HepG2 (cell line): ENCODE results near the gene HIPK2. TPM values are rescaled to one million over a fixed set of nuclear protein-coding genes. Genes with fewer than 3 reads are reported as not detected.

Experiments used
- ATAC-seq: fragments of 200-7000 bp; cut with Tn5 transposase; 3 replicates; pipeline ENCODE4 v1.9.1; 2020; ENCODE audit warnings: mild to moderate bottlenecking, moderate library complexity
- BruUV-seq: library from RNA; stranded (reverse); fragments of 400-500 nt; replicated peaks from 2 replicates; lab custom pipeline; 2021; lab: Mats Ljungman, UMichigan
- CTCF ChIA-PET: fragments of 300-600 bp; formaldehyde crosslinking; extraction: SDS; loops from one replicate; lab custom pipeline; 2021; ENCODE audit warnings: low total read pairs, inconsistent platforms, low intra/inter-chr PET ratio; lab: Yijun Ruan, JAX
- POLR2A ChIA-PET: fragments of 350-600 bp; sonication (Branson Sonifier 250); formaldehyde crosslinking; loops from one replicate; lab custom pipeline; 2020; ENCODE audit warnings: antibody characterized with exemption, inconsistent platforms; lab: Yijun Ruan, JAX
- DNase-seq: peaks from one replicate; pipeline ENCODE4 v3.0.0-alpha.2; 2015; ENCODE audit warnings: low spot score
- FAIRE-seq: peaks from 3 replicates; lab custom pipeline; 2011; peaks lifted over from hg19 to GRCh38; lab: Jason Lieb, UNC
- H2AFZ ChIP-seq: one replicate; pipeline ENCODE4 v1.6.1; 2011; ENCODE audit warnings: low read length, inconsistent platforms
- H3K27ac ChIP-seq: fragments of 300-600 bp; 3 replicates; pipeline ENCODE4 v1.8.0; 2011; ENCODE audit warnings: mixed run types, mild to moderate bottlenecking, mixed read lengths, low read length, inconsistent platforms; ENCODE audit not compliant: insufficient read depth; ENCODE audit errors: extremely low read length
- H3K27me3 ChIP-seq, 2 experiments: fragments of 200-600 bp in 1 of 2; 2 replicates in 1 of 2; 3 replicates in 1 of 2; pipeline versions ENCODE4 v1.6.0 to v1.8.0; 2011; ENCODE audit warnings: low read length in 2 of 2, mild to moderate bottlenecking in 2 of 2, moderate library complexity in 2 of 2, inconsistent platforms in 1 of 2; ENCODE audit not compliant: insufficient read depth in 2 of 2, control insufficient read depth in 1 of 2
- H3K36me3 ChIP-seq, 2 experiments: fragments of 200-600 bp in 1 of 2; replicated peaks in 1 of 2; 2 replicates in 1 of 2; 3 replicates in 1 of 2; pipeline versions ENCODE4 v1.5.1 to v1.8.0; 2011; ENCODE audit warnings: low read length in 2 of 2, inconsistent platforms in 1 of 2; ENCODE audit not compliant: insufficient read depth in 2 of 2, control insufficient read depth in 1 of 2
- H3K4me1 ChIP-seq: 2 replicates; pipeline ENCODE4 v1.5.1; 2012; ENCODE audit warnings: low read length, inconsistent platforms; ENCODE audit not compliant: insufficient read depth
- H3K4me2 ChIP-seq: 2 replicates; pipeline ENCODE4 v1.6.0; 2011; ENCODE audit warnings: low read depth, low read length, inconsistent platforms
- H3K4me3 ChIP-seq, 3 experiments: fragments of 200-600 bp in 1 of 3; sonication (generic), shearing (Covaris generic) in 1 of 3; replicated peaks in 1 of 3; 2 replicates each; pipeline ENCODE4 v1.5.1; 2011 to 2016; ENCODE audit warnings: low read length in 3 of 3, inconsistent platforms in 2 of 3, low read depth in 2 of 3, mild to moderate bottlenecking in 2 of 3, control low read depth in 1 of 3, mixed read lengths in 1 of 3; ENCODE audit not compliant: insufficient read depth in 1 of 3
- H3K79me2 ChIP-seq: one replicate; pipeline ENCODE4 v1.6.1; 2011; ENCODE audit warnings: low read length, inconsistent platforms; ENCODE audit not compliant: insufficient read depth
- H3K9ac ChIP-seq: 2 replicates; pipeline ENCODE4 v1.6.0; 2011; ENCODE audit warnings: mild to moderate bottlenecking, low read depth, low read length, inconsistent platforms; ENCODE audit not compliant: insufficient read depth
- H3K9me3 ChIP-seq: 2 replicates; pipeline ENCODE4 v1.5.1; 2012; ENCODE audit warnings: mild to moderate bottlenecking, low read length
- H4K20me1 ChIP-seq: 2 replicates; pipeline ENCODE4 v1.6.0; 2011; ENCODE audit warnings: inconsistent platforms, mild to moderate bottlenecking, low read length, moderate library complexity; ENCODE audit not compliant: insufficient read depth
- HNRNPL ChIP-seq: fragments of 200-400 bp; formaldehyde crosslinking; IDR thresholded peaks from 2 replicates; pipeline ENCODE4 v1.6.1; 2017; ENCODE audit warnings: mild to moderate bottlenecking, low read depth, low read length
- KDM5A ChIP-seq: fragments of 200-600 bp; sonication (generic); IDR thresholded peaks from 2 replicates; pipeline ENCODE4 v1.7.0; 2018; ENCODE audit warnings: antibody characterized with exemption, mild to moderate bottlenecking, low read length, borderline replicate concordance
- SRSF1 ChIP-seq: fragments of 200-400 bp; formaldehyde crosslinking; optimal IDR thresholded peaks from 2 replicates; pipeline ENCODE3; 2017; ENCODE audit warnings: mild to moderate bottlenecking, low read depth, low read length, moderate library complexity
- YEATS4 ChIP-seq: sonication (generic); formaldehyde crosslinking; IDR thresholded peaks from 2 replicates; pipeline ENCODE4 v1.4.0; 2020; ENCODE audit warnings: missing genetic modification reagents, borderline replicate concordance
- ZBTB3 ChIP-seq: sonication (generic); formaldehyde crosslinking; IDR thresholded peaks from 2 replicates; pipeline ENCODE4 v1.4.0; 2020; ENCODE audit warnings: low read depth, mild to moderate bottlenecking, moderate library complexity, missing genetic modification reagents, borderline replicate concordance
- ZNF33B ChIP-seq: sonication (generic); formaldehyde crosslinking; IDR thresholded peaks from 2 replicates; pipeline ENCODE4 v1.5.1; 2020; ENCODE audit warnings: mild to moderate bottlenecking, missing genetic modification reagents
- ZNF781 ChIP-seq: sonication (generic); formaldehyde crosslinking; IDR thresholded peaks from 2 replicates; pipeline ENCODE4 v1.5.1; 2020; ENCODE audit warnings: borderline replicate concordance, mild to moderate bottlenecking, missing genetic modification reagents; ENCODE audit errors: not compliant biosample characterization
- WGBS: methylation state at CpG from one replicate; pipeline ENCODE4 v1.1.6; 2017; ENCODE audit warnings: low lambda C conversion rate; 5-methylcytosine and 5-hydroxymethylcytosine counted together
- in situ Hi-C: cut with HindIII; loops from 2 replicates; pipeline ENCODE4 v1.10.0; 2017; ENCODE audit warnings: low pct_unique_long_range_greater_than_20kb; ENCODE audit not compliant: extremely low pct_ligation_motif_present
- intact Hi-C: fragments of 100-400 bp; cut with micrococcal nuclease; formaldehyde crosslinking; loops from one replicate; pipeline ENCODE4 v1.10.0; 2022; ENCODE audit not compliant: unreplicated experiment
- polyA plus RNA-seq, 8 experiments: library from polyadenylated mRNA; depleted of rRNA in 3 of 8; stranded (reverse) in 7 of 8; unstranded in 1 of 8; fragments of >200 nt; fragmentation: Illumina TruSeq in 4 of 8; extraction: Trizol in 4 of 8; gene quantifications; 2 replicates each; pipeline versions ENCODE4 v1.2.1 to v1.2.3, GENCODE V29; 2011 to 2016; ENCODE audit warnings: low read depth in 4 of 8, missing spikeins in 1 of 8, mixed read lengths in 1 of 8; ENCODE audit not compliant: insufficient read depth in 1 of 8
- total RNA-seq, 5 experiments: library from RNA; depleted of rRNA; stranded (reverse); fragments of >200 nt; fragmentation: Illumina TruSeq; extraction: Trizol; gene quantifications; 2 replicates each; pipeline ENCODE4 v1.2.3, GENCODE V29; 2016; ENCODE audit warnings: low read depth in 1 of 5
- TF ChIP-seq, protein P1 (sequence below): conservative IDR thresholded peaks from 2 replicates; pipeline ENCODE4 v1.6.1; 2018; ENCODE audit warnings: missing genetic modification reagents
- TF ChIP-seq, protein P2 (sequence below): sonication (generic); formaldehyde crosslinking; IDR thresholded peaks from 2 replicates; pipeline ENCODE4 v1.5.1; 2020; ENCODE audit warnings: missing genetic modification reagents, mild to moderate bottlenecking, borderline replicate concordance
- TF ChIP-seq, protein P3 (sequence below): sonication (generic); formaldehyde crosslinking; IDR thresholded peaks from 2 replicates; pipeline ENCODE4 v1.9.0; 2021; ENCODE audit warnings: mild to moderate bottlenecking, missing genetic modification reagents
- TF ChIP-seq, protein P4 (sequence below): sonication (generic); formaldehyde crosslinking; IDR thresholded peaks from 2 replicates; pipeline ENCODE4 v1.8.0; 2022; ENCODE audit warnings: missing genetic modification reagents, low read depth, mild to moderate bottlenecking, borderline replicate concordance

The HIPK2 gene
- total and polyA plus RNA-seq, 2 of the 13 experiments (the other 11 are each of a cell fraction or from before 2014, with no cell fraction given), result 14.4 to 20.2 TPM

DNA sequence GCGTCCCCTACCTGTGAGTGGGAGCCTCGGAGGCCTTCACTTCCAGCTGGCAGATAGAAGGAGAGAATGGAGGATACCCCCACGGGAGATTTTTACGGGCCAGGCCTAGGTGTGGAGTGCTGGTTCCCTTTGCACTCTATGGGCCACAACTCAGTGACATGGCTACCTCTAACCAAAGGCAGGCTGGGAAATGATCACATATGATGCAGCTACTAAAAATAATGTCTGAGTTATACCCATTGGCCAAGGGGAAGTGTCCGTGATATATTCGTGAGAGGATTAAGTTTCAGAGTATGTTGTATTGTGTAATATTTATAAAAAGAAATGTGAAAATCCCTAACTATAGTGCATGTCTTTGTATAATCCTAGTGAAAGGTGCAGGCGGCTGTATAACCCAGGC, 13.5 kb upstream of the HIPK2 start (continued):
- TF ChIP-seq ZBTB3 (CRISPR knock-in tag), result no peak
- TF ChIP-seq, protein P1, sequence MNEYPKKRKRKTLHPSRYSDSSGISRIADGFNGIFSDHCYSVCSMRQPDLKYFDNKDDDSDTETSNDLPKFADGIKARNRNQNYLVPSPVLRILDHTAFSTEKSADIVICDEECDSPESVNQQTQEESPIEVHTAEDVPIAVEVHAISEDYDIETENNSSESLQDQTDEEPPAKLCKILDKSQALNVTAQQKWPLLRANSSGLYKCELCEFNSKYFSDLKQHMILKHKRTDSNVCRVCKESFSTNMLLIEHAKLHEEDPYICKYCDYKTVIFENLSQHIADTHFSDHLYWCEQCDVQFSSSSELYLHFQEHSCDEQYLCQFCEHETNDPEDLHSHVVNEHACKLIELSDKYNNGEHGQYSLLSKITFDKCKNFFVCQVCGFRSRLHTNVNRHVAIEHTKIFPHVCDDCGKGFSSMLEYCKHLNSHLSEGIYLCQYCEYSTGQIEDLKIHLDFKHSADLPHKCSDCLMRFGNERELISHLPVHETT, result no peak
- TF ChIP-seq, protein P2, sequence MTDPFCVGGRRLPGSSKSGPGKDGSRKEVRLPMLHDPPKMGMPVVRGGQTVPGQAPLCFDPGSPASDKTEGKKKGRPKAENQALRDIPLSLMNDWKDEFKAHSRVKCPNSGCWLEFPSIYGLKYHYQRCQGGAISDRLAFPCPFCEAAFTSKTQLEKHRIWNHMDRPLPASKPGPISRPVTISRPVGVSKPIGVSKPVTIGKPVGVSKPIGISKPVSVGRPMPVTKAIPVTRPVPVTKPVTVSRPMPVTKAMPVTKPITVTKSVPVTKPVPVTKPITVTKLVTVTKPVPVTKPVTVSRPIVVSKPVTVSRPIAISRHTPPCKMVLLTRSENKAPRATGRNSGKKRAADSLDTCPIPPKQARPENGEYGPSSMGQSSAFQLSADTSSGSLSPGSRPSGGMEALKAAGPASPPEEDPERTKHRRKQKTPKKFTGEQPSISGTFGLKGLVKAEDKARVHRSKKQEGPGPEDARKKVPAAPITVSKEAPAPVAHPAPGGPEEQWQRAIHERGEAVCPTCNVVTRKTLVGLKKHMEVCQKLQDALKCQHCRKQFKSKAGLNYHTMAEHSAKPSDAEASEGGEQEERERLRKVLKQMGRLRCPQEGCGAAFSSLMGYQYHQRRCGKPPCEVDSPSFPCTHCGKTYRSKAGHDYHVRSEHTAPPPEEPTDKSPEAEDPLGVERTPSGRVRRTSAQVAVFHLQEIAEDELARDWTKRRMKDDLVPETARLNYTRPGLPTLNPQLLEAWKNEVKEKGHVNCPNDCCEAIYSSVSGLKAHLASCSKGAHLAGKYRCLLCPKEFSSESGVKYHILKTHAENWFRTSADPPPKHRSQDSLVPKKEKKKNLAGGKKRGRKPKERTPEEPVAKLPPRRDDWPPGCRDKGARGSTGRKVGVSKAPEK (CRISPR knock-in tag), result no peak
- TF ChIP-seq KDM5A, result no peak
- TF ChIP-seq HNRNPL, result no peak

DNA sequence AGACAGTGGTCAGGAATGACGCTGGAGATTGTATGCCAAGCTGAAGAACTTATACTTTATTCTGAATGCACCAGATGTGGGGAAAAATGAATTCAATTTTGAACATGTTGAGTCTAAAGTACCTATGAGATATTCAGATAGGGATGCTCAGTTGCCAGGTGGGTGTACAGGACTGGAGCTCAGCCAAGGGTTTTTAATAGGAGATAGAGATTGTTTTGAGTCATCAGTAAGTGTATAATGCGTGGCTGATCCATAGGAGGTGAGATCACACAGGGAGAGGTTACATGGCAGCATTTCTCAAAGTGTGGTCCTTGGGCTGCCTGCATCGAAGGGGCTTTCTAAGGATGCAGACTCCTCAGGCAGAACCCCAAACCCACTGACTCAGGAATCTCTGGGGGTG, 6.8 kb upstream of the HIPK2 start:
- in situ Hi-C loops, result no loop called here
- CTCF ChIA-PET, result no interaction called here
- TF ChIP-seq, protein P3, sequence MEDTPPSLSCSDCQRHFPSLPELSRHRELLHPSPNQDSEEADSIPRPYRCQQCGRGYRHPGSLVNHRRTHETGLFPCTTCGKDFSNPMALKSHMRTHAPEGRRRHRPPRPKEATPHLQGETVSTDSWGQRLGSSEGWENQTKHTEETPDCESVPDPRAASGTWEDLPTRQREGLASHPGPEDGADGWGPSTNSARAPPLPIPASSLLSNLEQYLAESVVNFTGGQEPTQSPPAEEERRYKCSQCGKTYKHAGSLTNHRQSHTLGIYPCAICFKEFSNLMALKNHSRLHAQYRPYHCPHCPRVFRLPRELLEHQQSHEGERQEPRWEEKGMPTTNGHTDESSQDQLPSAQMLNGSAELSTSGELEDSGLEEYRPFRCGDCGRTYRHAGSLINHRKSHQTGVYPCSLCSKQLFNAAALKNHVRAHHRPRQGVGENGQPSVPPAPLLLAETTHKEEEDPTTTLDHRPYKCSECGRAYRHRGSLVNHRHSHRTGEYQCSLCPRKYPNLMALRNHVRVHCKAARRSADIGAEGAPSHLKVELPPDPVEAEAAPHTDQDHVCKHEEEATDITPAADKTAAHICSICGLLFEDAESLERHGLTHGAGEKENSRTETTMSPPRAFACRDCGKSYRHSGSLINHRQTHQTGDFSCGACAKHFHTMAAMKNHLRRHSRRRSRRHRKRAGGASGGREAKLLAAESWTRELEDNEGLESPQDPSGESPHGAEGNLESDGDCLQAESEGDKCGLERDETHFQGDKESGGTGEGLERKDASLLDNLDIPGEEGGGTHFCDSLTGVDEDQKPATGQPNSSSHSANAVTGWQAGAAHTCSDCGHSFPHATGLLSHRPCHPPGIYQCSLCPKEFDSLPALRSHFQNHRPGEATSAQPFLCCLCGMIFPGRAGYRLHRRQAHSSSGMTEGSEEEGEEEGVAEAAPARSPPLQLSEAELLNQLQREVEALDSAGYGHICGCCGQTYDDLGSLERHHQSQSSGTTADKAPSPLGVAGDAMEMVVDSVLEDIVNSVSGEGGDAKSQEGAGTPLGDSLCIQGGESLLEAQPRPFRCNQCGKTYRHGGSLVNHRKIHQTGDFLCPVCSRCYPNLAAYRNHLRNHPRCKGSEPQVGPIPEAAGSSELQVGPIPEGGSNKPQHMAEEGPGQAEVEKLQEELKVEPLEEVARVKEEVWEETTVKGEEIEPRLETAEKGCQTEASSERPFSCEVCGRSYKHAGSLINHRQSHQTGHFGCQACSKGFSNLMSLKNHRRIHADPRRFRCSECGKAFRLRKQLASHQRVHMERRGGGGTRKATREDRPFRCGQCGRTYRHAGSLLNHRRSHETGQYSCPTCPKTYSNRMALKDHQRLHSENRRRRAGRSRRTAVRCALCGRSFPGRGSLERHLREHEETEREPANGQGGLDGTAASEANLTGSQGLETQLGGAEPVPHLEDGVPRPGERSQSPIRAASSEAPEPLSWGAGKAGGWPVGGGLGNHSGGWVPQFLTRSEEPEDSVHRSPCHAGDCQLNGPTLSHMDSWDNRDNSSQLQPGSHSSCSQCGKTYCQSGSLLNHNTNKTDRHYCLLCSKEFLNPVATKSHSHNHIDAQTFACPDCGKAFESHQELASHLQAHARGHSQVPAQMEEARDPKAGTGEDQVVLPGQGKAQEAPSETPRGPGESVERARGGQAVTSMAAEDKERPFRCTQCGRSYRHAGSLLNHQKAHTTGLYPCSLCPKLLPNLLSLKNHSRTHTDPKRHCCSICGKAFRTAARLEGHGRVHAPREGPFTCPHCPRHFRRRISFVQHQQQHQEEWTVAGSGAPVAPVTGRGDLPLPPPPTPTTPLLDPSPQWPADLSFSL (CRISPR knock-in tag), result no peak
- TF ChIP-seq ZNF781 (CRISPR knock-in tag) (no peak), SRSF1 (no peak), ZNF33B (CRISPR knock-in tag) (no peak), YEATS4 (CRISPR knock-in tag) (no peak)
- TF ChIP-seq, protein P4, sequence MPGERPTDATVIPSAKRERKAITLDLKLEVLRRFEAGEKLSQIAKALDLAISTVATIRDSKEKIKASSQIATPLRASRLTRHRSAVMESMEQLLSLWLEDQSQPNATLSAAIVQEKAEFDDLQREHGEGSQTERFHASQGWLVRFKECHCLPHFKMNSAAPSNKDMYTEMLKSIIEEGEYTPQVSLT (CRISPR knock-in tag), result no peak

More for the DNA sequence above, 6.8 kb upstream of the HIPK2 start:
- H4K20me1 ChIP-seq, result no peaks in the 10 kb centered on the region
- H3K4me2 ChIP-seq, result no peak overlapping the region
- no peaks in the 10 kb centered on the region for H3K9me3 ChIP-seq
- H3K4me3 ChIP-seq, result no peak overlapping the region
- DNase-seq (no peak), ATAC-seq (no peak), FAIRE-seq (no peak)
- 0 out of 5 replicates have a peak, but pooled peaks cover 1 to 2% of the 10 kb centered on the region in 2 experiments for H3K36me3 ChIP-seq
- POLR2A ChIA-PET, result interaction anchor here (1.2 kb wide), 1 partner anchor 43 kb away, joined by 3 read pairs; no protein-coding TSS in a partner anchor
- no peaks in the 10 kb centered on the region for H3K27me3 ChIP-seq
- H3K9ac ChIP-seq, result no peak overlapping the region
- no peak overlapping the region for H3K27ac ChIP-seq
- 92% methylated on average over 3 of the region's 3 CpGs for WGBS
- no peaks in the 10 kb centered on the region for H3K79me2 ChIP-seq
- H3K4me1 ChIP-seq, result peaks cover 35% of the 10 kb centered on the region
- no peak overlapping the region for H2AFZ ChIP-seq
- intact Hi-C loops, result loop anchor here (5.0 kb wide), 1 partner anchor 33 kb away; no protein-coding TSS in a partner anchor
- BruUV-seq, result no TSS peak
